Body of pancreas (tissue), 4 donors: ENCODE data around the gene ENTR1.

Source experiments
- POLR2A ChIP-seq, 3 donors: fragments of 450-650 bp; IDR thresholded peaks; one replicate each; pipeline ENCODE4 v1.6.1; 2016; ENCODE audit warnings: antibody characterized with exemption in 3 of 3, mild to moderate bottlenecking in 2 of 3
- TF ChIP-seq, protein P1 (sequence below), 7 experiments: fragments of 450-650 bp in 4 of 7; fragments of 200-600 bp in 3 of 7; sonication (generic) in 3 of 7; IDR thresholded peaks; one replicate each; pipeline ENCODE4 v1.5.1; 2016 to 2019; ENCODE audit warnings: antibody characterized with exemption in 7 of 7

DNA sequence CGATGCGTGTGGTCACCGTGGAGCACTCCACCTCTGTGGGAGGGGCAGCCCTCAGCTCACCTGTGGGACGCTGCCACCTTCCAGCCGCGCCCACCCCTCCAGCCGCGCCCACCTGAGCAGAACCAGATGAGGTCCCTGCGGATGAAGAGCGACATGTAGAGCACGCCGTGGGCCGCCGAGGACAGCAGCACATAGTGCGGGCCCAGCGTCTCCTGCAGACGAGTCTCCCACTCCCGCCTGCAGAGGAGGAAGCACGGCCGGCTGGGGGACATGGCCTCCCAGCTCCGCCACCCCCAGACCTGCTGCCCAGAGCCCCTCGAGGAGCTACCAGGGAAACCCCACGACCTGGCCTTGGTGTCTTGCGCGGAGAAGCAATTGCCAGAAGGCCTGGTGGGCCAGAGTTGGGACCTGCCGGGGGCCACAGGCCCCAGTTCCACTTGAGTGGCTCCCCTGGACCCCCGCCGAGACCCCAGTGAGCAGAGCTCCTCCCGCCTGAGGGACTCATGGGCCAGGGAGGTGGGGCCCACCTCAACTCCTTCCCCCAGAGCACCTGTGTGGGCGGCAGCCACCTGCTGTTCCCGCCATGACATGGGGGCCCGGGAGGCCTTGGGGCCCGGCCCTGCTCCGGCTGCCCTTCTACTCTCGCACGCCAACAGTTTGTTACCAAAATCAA, 22.8 kb upstream of the ENTR1 start:
- TF ChIP-seq, protein P1, sequence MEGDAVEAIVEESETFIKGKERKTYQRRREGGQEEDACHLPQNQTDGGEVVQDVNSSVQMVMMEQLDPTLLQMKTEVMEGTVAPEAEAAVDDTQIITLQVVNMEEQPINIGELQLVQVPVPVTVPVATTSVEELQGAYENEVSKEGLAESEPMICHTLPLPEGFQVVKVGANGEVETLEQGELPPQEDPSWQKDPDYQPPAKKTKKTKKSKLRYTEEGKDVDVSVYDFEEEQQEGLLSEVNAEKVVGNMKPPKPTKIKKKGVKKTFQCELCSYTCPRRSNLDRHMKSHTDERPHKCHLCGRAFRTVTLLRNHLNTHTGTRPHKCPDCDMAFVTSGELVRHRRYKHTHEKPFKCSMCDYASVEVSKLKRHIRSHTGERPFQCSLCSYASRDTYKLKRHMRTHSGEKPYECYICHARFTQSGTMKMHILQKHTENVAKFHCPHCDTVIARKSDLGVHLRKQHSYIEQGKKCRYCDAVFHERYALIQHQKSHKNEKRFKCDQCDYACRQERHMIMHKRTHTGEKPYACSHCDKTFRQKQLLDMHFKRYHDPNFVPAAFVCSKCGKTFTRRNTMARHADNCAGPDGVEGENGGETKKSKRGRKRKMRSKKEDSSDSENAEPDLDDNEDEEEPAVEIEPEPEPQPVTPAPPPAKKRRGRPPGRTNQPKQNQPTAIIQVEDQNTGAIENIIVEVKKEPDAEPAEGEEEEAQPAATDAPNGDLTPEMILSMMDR (IDR thresholded peaks at IDR 0.05): no peak
- no peak for TF ChIP-seq POLR2A (IDR thresholded peaks at IDR 0.05)
